IMR-90 (cell line): ENCODE data around the gene EID3. TPM values are rescaled to one million over a fixed set of nuclear protein-coding genes. Genes with fewer than 3 reads are reported as not detected.
A peak's percentile ranks its signal among the peaks of the same experiment; 100 is the strongest.

ENCODE experiments used
- ATAC-seq: fragments of 200-7000 bp; cut with Tn5 transposase; 2 replicates; pipeline ENCODE4 v1.9.1; 2020; ENCODE audit warnings: low read depth, mild to moderate bottlenecking, moderate library complexity
- BruUV-seq: library from RNA; stranded (reverse); fragments of 400-500 nt; replicated peaks from 2 replicates; lab custom pipeline; 2021; lab: Mats Ljungman, UMichigan
- CTCF ChIA-PET: fragments of 300-600 bp; formaldehyde crosslinking; extraction: SDS; loops from one replicate; lab custom pipeline; 2021; ENCODE audit warnings: antibody characterized with exemption; lab: Yijun Ruan, JAX
- POLR2A ChIA-PET: fragments of 300-600 bp; sonication (Branson Sonifier 250); formaldehyde crosslinking; loops from one replicate; lab custom pipeline; 2022; ENCODE audit warnings: antibody characterized with exemption; ENCODE audit not compliant: unreplicated experiment; lab: Charles Lee
- DNase-seq: peaks from one replicate; pipeline ENCODE4 v3.0.0; 2013
- H2AFZ ChIP-seq: replicated peaks from 2 replicates; pipeline ENCODE3; 2013; ENCODE audit warnings: low read length, mild to moderate bottlenecking; ENCODE audit not compliant: poor library complexity
- H2AK5ac ChIP-seq: 2 replicates; pipeline ENCODE4 v1.6.1; 2013; ENCODE audit warnings: low read depth, low read length, inconsistent platforms
- H2AK9ac ChIP-seq: replicated peaks from 2 replicates; pipeline ENCODE3; 2013; ENCODE audit warnings: mild to moderate bottlenecking, low read depth, low read length, moderate library complexity; ENCODE audit not compliant: poor library complexity
- H2BK120ac ChIP-seq: 2 replicates; pipeline ENCODE4 v1.6.1; 2013; ENCODE audit warnings: low read depth, low read length, inconsistent platforms
- H2BK15ac ChIP-seq: 3 replicates; pipeline ENCODE4 v1.6.1; 2013; ENCODE audit warnings: low read depth, low read length, inconsistent platforms
- H2BK20ac ChIP-seq: 2 replicates; pipeline ENCODE4 v1.6.1; 2013; ENCODE audit warnings: low read depth, mild to moderate bottlenecking, inconsistent platforms, low read length, moderate library complexity
- H2BK5ac ChIP-seq: 2 replicates; pipeline ENCODE4 v1.6.1; 2013; ENCODE audit warnings: mild to moderate bottlenecking, low read depth, low read length, inconsistent platforms; ENCODE audit not compliant: poor library complexity, severe bottlenecking
- H3K14ac ChIP-seq: replicated peaks from 2 replicates; pipeline ENCODE4 v1.6.1; 2013; ENCODE audit warnings: low read depth, low read length, inconsistent platforms
- H3K18ac ChIP-seq: 2 replicates; pipeline ENCODE4 v1.6.1; 2013; ENCODE audit warnings: low read depth, low read length, control low read depth
- H3K23ac ChIP-seq: 2 replicates; pipeline ENCODE4 v1.6.1; 2013; ENCODE audit warnings: low read depth, low read length, inconsistent platforms
- H3K27ac ChIP-seq: 2 replicates; pipeline ENCODE4 v1.5.1; 2013; ENCODE audit warnings: mild to moderate bottlenecking, control low read depth, low read length; ENCODE audit not compliant: insufficient read depth
- H3K27me3 ChIP-seq: 2 replicates; pipeline ENCODE4 v1.6.1; 2013; ENCODE audit warnings: low read length; ENCODE audit not compliant: control insufficient read depth, insufficient read depth
- H3K36me3 ChIP-seq: 2 replicates; pipeline ENCODE4 v1.6.1; 2013; ENCODE audit warnings: low read length, mixed read lengths; ENCODE audit not compliant: control insufficient read depth, insufficient read depth
- H3K4ac ChIP-seq: 2 replicates; pipeline ENCODE4 v1.6.1; 2013; ENCODE audit warnings: low read depth, low read length, inconsistent platforms
- H3K4me1 ChIP-seq: 2 replicates; pipeline ENCODE4 v1.6.1; 2013; ENCODE audit warnings: low read length, mixed read lengths; ENCODE audit not compliant: control insufficient read depth, insufficient read depth
- H3K4me2 ChIP-seq: 2 replicates; pipeline ENCODE4 v1.6.1; 2013; ENCODE audit warnings: low read depth, mild to moderate bottlenecking, control low read depth, low read length, moderate library complexity
- H3K4me3 ChIP-seq: 2 replicates; pipeline ENCODE4 v1.5.1; 2013; ENCODE audit warnings: low read depth, mild to moderate bottlenecking, control low read depth, low read length, moderate library complexity; ENCODE audit not compliant: insufficient read depth
- H3K56ac ChIP-seq: 2 replicates; pipeline ENCODE4 v1.6.1; 2013; ENCODE audit warnings: low read length, inconsistent platforms; ENCODE audit not compliant: insufficient read depth; ENCODE audit errors: extremely low read depth
- H3K79me1 ChIP-seq, 2 experiments: 2 replicates each; pipeline ENCODE4 v1.6.1; 2013; ENCODE audit warnings: low read length in 2 of 2, inconsistent platforms in 1 of 2, low read depth in 1 of 2
- H3K9ac ChIP-seq: 2 replicates; pipeline ENCODE4 v1.6.1; 2013; ENCODE audit warnings: low read depth, low read length, control low read depth
- H3K9me1 ChIP-seq: 2 replicates; pipeline ENCODE4 v1.6.1; 2013; ENCODE audit warnings: low read length, inconsistent platforms; ENCODE audit not compliant: insufficient read depth
- H3K9me3 ChIP-seq: 2 replicates; pipeline ENCODE4 v1.6.1; 2013; ENCODE audit warnings: low read length; ENCODE audit not compliant: control insufficient read depth, insufficient read depth
- H4K20me1 ChIP-seq: 2 replicates; pipeline ENCODE4 v1.6.1; 2013; ENCODE audit warnings: low read length, inconsistent platforms; ENCODE audit not compliant: insufficient read depth
- H4K5ac ChIP-seq: 2 replicates; pipeline ENCODE4 v1.6.1; 2013; ENCODE audit warnings: mild to moderate bottlenecking, low read depth, low read length, control low read depth
- H4K8ac ChIP-seq, 2 experiments: 2 replicates each; pipeline ENCODE4 v1.6.1; 2013; ENCODE audit warnings: low read depth in 2 of 2, low read length in 2 of 2, control low read depth in 1 of 2, inconsistent platforms in 1 of 2
- H4K91ac ChIP-seq: 2 replicates; pipeline ENCODE4 v1.6.1; 2013; ENCODE audit warnings: low read depth, low read length, inconsistent platforms; ENCODE audit not compliant: insufficient read depth
- CHD1 ChIP-seq: IDR thresholded peaks from 2 replicates; pipeline ENCODE4 v1.6.1; 2012; ENCODE audit warnings: low read depth, low read length, improper control_type of control experiment
- FOS ChIP-seq: fragments of 150-350 bp; IDR thresholded peaks from 2 replicates; pipeline ENCODE4 v1.6.1; 2016; ENCODE audit warnings: low read depth, low read length
- MAZ ChIP-seq: IDR thresholded peaks from 2 replicates; pipeline ENCODE4 v1.6.1; 2012; ENCODE audit warnings: low read depth, mild to moderate bottlenecking, low read length, improper control_type of control experiment, moderate library complexity, borderline replicate concordance
- MXI1 ChIP-seq: IDR thresholded peaks from 2 replicates; pipeline ENCODE4 v1.6.1; 2012; ENCODE audit warnings: low read depth, mild to moderate bottlenecking, low read length, moderate library complexity, borderline replicate concordance
- POLR2A ChIP-seq: IDR thresholded peaks from 2 replicates; pipeline ENCODE4 v1.6.1; 2012; ENCODE audit warnings: mild to moderate bottlenecking, low read depth, low read length
- RAD21 ChIP-seq: IDR thresholded peaks from 2 replicates; pipeline ENCODE4 v1.6.1; 2012; ENCODE audit warnings: low read length, improper control_type of control experiment
- RCOR1 ChIP-seq: IDR thresholded peaks from 2 replicates; pipeline ENCODE4 v1.6.1; 2012; ENCODE audit warnings: mild to moderate bottlenecking, low read length, improper control_type of control experiment; ENCODE audit not compliant: insufficient replicate concordance
- RFX5 ChIP-seq: IDR thresholded peaks from 2 replicates; pipeline ENCODE4 v1.8.0; 2012; ENCODE audit warnings: low read depth, mild to moderate bottlenecking, low read length, moderate library complexity
- SMC3 ChIP-seq: fragments of 150-350 bp; IDR thresholded peaks from 2 replicates; pipeline ENCODE4 v1.6.1; 2016; ENCODE audit warnings: low read depth, mild to moderate bottlenecking, antibody characterized with exemption, low read length, moderate library complexity
- USF2 ChIP-seq: fragments of 150-350 bp; IDR thresholded peaks from 2 replicates; pipeline ENCODE4 v1.6.1; 2017; ENCODE audit warnings: mild to moderate bottlenecking, antibody characterized with exemption, low read length, low read depth
- WGBS, 2 experiments: methylation state at CpG; one replicate each; pipeline versions ENCODE4 v1.1.5 to v1.1.7; 2013; ENCODE audit warnings: missing lambda C conversion rate in 2 of 2; ENCODE audit not compliant: insufficient read length in 1 of 2; ENCODE audit errors: extremely low coverage in 2 of 2; 5-methylcytosine and 5-hydroxymethylcytosine counted together
- dilution Hi-C: fragments of 300-500 bp; cut with HindIII; formaldehyde crosslinking; loops from one replicate; pipeline ENCODE4 v1.14.3; 2018; ENCODE audit warnings: low sequenced_read_pairs; ENCODE audit not compliant: unreplicated experiment
- in situ Hi-C: fragments of 300-500 bp; cut with MboI; formaldehyde crosslinking; loops from 3 replicates; pipeline ENCODE4 v1.14.3; 2019; ENCODE audit warnings: low sequenced_read_pairs, inconsistent platforms, mixed read lengths
- intact Hi-C: fragments of 100-400 bp; cut with micrococcal nuclease; formaldehyde crosslinking; loops from 2 replicates; pipeline ENCODE4 v1.10.0; 2022
- polyA plus RNA-seq, 3 experiments: library from polyadenylated mRNA; depleted of rRNA; stranded (reverse); fragments of >200 nt; gene quantifications; 2 replicates each; pipeline ENCODE4 v1.2.3, GENCODE V29; 2012; ENCODE audit warnings: low replicate concordance in 1 of 3
- total RNA-seq: library from RNA; depleted of rRNA; stranded (reverse); fragments of >200 nt; gene quantifications from 2 replicates; pipeline ENCODE4 v1.2.3, GENCODE V29; 2012

Gene EID3
- total and polyA plus RNA-seq, 2 of the 4 experiments (the other 2 are of a cell fraction): 2.2 to 4.1 TPM

GRCh38 chr12:104280717-104281458 lies 22.7 kb upstream of the EID3 start (continued):
- no peak for TF ChIP-seq CHD1
- 0 out of 2 replicates have a peak, but pooled peaks have one; percentile 8 for TF ChIP-seq MXI1

DNA sequence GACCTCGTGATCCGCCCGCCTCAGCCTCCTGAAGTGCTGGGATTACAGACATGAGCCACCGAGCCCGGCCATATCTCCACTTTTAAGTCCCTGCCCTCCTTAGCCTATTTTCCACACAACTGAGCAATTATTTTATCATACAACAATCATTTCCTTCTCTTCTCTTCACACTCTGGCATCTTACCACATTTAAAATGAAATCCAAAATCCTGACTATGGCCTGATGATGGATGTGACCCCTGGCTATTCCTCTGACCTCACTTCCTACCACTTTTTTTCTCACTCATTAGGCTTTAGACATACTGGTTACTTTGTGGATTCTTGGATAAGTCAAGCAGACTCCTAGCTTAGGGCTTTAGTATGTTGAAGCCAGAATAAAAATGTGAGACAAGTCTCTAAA lies 21.9 kb upstream of the EID3 start:
- H3K27me3 ChIP-seq: no peaks in the 10 kb centered on the region
- no peak overlapping the region for H3K4me2 ChIP-seq
- no peak overlapping the region for H3K4me3 ChIP-seq
- dilution Hi-C loops: no loop called here
- peak overlapping the region; percentile 82; the same call in 2 of the 3 replicates for H2BK15ac ChIP-seq
- peak overlapping the region; percentile 54; the same call in 1 of the 2 replicates for H3K23ac ChIP-seq
- H2BK20ac ChIP-seq: peak overlapping the region; percentile 98
- no peak overlapping the region for H2AK9ac ChIP-seq
- no peaks in the 10 kb centered on the region for H3K36me3 ChIP-seq
- H3K4me1 ChIP-seq: peaks cover 19% of the 10 kb centered on the region
- no peak overlapping the region for H2AFZ ChIP-seq
- in situ Hi-C loops: no loop called here
- TF ChIP-seq RCOR1 (no peak), RFX5 (no peak), SMC3 (no peak), USF2 (no peak), POLR2A (no peak), CHD1 (no peak), FOS (no peak), MXI1 (no peak), MAZ (no peak), RAD21 (no peak)
- intact Hi-C loops: loop anchor here (10.0 kb wide), 1 partner anchor 317 kb away; the partner anchor contains the start of gene TDG
- peak overlapping the region; percentile 40; the same call in 1 of the 2 replicates for H3K9ac ChIP-seq
- peak overlapping the region; percentile 66; the same call in 1 of the 2 replicates for H3K56ac ChIP-seq
- H3K4ac ChIP-seq: peak overlapping the region; percentile 93
- peak overlapping the region; percentile 31; the same call in 1 of the 2 replicates for H4K5ac ChIP-seq
- peak overlapping the region; percentile 60 to 92; a peak in 3 of 4 replicates for H4K8ac ChIP-seq
- H3K79me1 ChIP-seq: peaks cover 6 to 36% of the 10 kb centered on the region in 2 experiments; a peak in 3 of 4 replicates
- no peaks in the 10 kb centered on the region for H4K20me1 ChIP-seq
- peak overlapping the region; percentile 88 for H2AK5ac ChIP-seq
- CTCF ChIA-PET: interaction anchor here (0.6 kb wide), 1 partner anchor 68 kb away, joined by 12 read pairs; no protein-coding TSS in a partner anchor
- 96% methylated on average over 4 of the region's 5 CpGs; no CpG with 5 or more reads in 1 of the 2 experiments for WGBS, 2 experiments
- DNase-seq (no peak), ATAC-seq (no peak)
- peak overlapping the region; percentile 98 for H2BK120ac ChIP-seq
- 0 out of 2 replicates have a peak, but pooled peaks cover 5% of the 10 kb centered on the region for H3K9me1 ChIP-seq
- H3K18ac ChIP-seq: peak overlapping the region; percentile 78
- peak overlapping the region; percentile 90 for H3K27ac ChIP-seq
- POLR2A ChIA-PET: no interaction called here
- BruUV-seq: no TSS peak
- peak overlapping the region; percentile 88 for H3K14ac ChIP-seq
- peak overlapping the region; percentile 99 for H2BK5ac ChIP-seq
- H4K91ac ChIP-seq: peak overlapping the region; percentile 97
- H3K9me3 ChIP-seq: no peaks in the 10 kb centered on the region; the same call in 1 of the 2 replicates
